Activated CD4-positive, alpha-beta memory T cell treated with anti-CD3 and anti-CD28 coated beads for 36 hours (primary cell): ENCODE results near the gene STOX1. TPM values are rescaled to one million over a fixed set of nuclear protein-coding genes. Genes with fewer than 3 reads are reported as not detected.

ENCODE experiments used
- CTCF ChIA-PET: fragments of 350-600 bp; sonication (Branson Sonifier 250); formaldehyde crosslinking; loops from one replicate; lab custom pipeline; 2021; ENCODE audit warnings: antibody characterized with exemption, inconsistent platforms; lab: Charles Lee
- POLR2A ChIA-PET: fragments of 350-600 bp; sonication (Branson Sonifier 250); formaldehyde crosslinking; loops from one replicate; lab custom pipeline; 2021; ENCODE audit warnings: antibody characterized with exemption; lab: Charles Lee
- DNase-seq: peaks from one replicate; pipeline ENCODE4 v3.0.0-alpha.2; 2020
- H3K27ac Mint-ChIP-seq: one replicate; pipeline ENCODE4 v1.8.0; 2021; ENCODE audit warnings: mixed read lengths
- H3K27me3 Mint-ChIP-seq: one replicate; pipeline ENCODE4 v1.8.0; 2021; ENCODE audit warnings: mixed read lengths
- H3K36me3 Mint-ChIP-seq: one replicate; pipeline ENCODE4 v1.8.0; 2021; ENCODE audit warnings: mixed read lengths
- H3K4me1 Mint-ChIP-seq: one replicate; pipeline ENCODE4 v1.8.0; 2021; ENCODE audit warnings: low read depth, mixed read lengths
- H3K4me3 Mint-ChIP-seq: one replicate; pipeline ENCODE4 v1.8.0; 2021; ENCODE audit warnings: mild to moderate bottlenecking, mixed read lengths
- H3K9me3 Mint-ChIP-seq: one replicate; pipeline ENCODE4 v1.8.0; 2021; ENCODE audit warnings: mixed read lengths
- intact Hi-C: fragments of 100-400 bp; cut with micrococcal nuclease; formaldehyde crosslinking; loops from one replicate; pipeline ENCODE4 v1.15.1; 2023
- total RNA-seq, 2 experiments: library from RNA; stranded (reverse); gene quantifications; one replicate each; pipeline ENCODE4 v1.2.3, GENCODE V29; 2021

Gene STOX1
- total RNA-seq, 2 experiments from 2014 or later: 0.29 to 0.36 TPM

DNA sequence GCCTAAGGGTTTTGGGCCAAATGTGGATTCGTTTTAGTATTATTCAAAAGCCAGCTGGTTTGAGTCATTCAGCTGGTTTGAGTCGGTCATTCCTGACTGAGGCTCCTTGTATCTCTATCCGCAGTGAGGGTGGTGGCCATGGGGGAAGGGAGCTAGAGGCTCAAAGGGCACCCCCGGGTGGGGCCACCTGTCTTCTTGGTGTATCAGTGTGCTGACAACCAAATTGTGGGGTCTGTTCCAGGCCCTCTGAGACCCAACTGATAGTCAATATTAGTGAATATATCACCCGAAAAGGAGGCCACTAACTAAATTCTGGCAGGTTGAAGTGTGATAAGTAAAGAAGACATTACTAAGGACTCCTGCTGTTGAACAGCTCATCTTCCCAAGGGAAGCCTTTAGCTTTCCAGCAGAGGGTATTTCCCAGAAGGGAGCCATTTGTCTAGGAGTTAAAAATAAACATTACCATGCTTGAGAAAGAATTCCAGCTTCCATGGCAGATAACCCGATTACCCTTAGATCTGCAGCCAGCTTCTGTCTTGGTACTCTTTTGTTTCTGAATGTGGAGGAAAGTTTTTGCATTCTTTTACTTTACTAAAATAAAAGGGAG is 43.9 kb downstream of the STOX1 start:
- Mint-ChIP-seq H3K4me3 (no peak overlapping the region), H3K27ac (no peak overlapping the region), H3K9me3 (peaks cover 2% of the 10 kb centered on the region), H3K27me3 (no peaks in the 10 kb centered on the region), H3K36me3 (no peaks in the 10 kb centered on the region), H3K4me1 (peaks cover 9% of the 10 kb centered on the region)
- CTCF ChIA-PET: no interaction called here
- intact Hi-C loops: no loop called here
- peak; percentile 11 for DNase-seq
- POLR2A ChIA-PET: no interaction called here

DNA sequence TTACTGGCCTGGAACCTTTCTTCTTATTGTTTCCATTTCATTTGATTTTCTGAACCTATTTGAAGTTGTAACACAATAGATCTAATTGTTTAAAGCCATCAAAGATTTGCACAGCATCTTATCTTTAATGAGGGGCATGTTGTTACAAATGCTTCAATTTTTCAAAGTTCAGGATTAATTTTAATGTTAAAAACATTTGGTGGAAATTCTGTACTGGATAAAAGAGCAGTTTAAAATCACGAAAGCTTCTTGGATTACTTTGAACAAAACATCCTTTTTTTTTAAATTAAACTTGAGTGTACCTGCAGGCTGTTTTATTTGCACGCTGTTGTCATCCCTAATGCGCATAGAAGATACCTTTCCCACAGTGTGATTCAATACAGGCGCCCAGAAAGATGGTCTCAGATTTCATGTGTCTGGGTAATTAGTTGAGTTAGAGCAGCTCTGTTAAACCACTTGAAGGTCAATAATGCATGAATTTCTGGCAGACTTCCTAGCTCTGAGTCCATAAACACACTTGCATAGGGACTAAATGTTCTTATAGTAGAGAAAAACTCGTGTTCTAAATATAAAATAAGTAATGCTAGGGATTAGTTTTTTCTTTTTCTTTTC is 44.5 kb downstream of the STOX1 start:
- peaks cover 2% of the 10 kb centered on the region for H3K9me3 Mint-ChIP-seq
- peaks cover 9% of the 10 kb centered on the region for H3K4me1 Mint-ChIP-seq
- no peaks in the 10 kb centered on the region for H3K27me3 Mint-ChIP-seq
- no peak overlapping the region for H3K27ac Mint-ChIP-seq
- CTCF ChIA-PET: no interaction called here
- no peak for DNase-seq
- POLR2A ChIA-PET: no interaction called here
- intact Hi-C loops: no loop called here
- H3K36me3 Mint-ChIP-seq: no peaks in the 10 kb centered on the region
- H3K4me3 Mint-ChIP-seq: no peak overlapping the region

DNA sequence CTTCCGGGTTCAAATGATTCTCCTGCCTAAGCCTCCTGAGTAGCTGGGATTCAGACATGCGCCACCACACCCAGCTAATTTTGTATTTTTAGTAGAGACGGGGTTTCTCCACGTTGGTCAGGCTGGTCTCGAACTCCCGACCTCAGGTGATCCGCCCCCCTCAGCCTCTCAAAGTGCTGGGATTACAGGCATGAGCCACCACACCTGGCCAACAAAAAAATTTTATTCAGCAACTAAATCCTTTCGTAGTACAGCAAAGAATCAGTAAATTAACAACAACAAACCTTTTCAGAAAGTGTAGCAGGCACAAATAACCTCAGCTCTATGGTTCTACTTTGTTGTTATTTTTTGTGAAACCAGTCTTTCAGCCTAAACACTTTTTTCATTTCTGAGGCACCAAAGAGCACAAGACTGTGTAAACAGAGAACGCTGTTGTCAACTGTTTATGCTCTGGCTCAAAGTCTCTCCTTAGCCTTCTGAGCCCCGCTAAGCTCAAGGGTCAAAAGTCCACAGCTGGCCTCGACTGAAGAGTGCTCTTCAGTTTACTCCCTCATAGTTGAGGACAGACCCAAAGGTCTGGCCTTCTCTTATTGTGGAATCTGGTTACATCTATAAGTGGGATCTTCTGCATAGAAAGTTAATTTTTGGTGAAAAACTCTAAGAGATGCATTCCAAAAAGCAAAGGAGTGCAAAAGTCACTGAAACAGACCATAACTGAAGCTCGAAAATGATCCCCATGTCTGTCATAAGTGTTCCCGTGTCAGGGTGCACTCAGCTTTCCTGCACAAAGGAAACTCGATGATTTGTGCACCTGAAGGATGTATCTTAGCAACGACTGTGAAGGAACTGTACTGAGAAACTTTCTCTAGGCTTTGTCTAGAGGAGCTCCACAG is 49.2 kb downstream of the STOX1 start:
- no peaks in the 10 kb centered on the region for H3K27me3 Mint-ChIP-seq
- DNase-seq: no peak
- ChIA-PET POLR2A (no interaction called here), CTCF (no interaction called here)
- no peak overlapping the region for H3K4me3 Mint-ChIP-seq
- no peaks in the 10 kb centered on the region for H3K9me3 Mint-ChIP-seq
- H3K36me3 Mint-ChIP-seq: no peaks in the 10 kb centered on the region
- H3K27ac Mint-ChIP-seq: no peak overlapping the region
- H3K4me1 Mint-ChIP-seq: no peaks in the 10 kb centered on the region
- intact Hi-C loops: no loop called here

DNA sequence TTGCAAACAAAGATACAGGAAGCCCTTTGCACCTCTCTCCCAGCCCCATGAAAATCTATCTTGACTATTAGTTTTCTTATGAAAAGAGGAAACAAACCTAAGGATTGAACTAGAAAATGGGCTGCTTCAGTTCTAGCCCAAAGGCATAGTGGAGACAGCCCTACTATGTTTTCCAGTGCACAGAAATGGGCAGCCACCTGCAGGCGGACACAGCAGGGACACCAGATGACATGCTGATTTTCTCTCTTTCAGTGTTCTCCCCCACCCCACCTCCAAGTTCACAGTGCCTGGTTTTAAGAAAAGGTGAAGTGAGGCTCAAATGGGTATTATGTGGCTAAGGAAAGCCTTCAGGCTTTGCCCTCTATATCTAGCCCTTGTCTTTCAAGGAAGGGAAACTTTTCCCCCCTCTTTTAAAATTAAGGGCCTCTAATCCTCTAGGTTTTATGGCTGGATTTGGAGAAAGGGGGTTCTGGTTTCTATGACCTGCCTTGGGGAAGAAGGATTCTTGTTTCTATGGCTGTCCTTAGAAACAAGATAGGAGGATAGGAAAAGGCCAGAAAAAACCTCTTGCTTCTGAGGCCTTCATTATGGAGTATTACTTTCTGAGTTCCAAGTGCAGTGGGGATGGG is 50.3 kb downstream of the STOX1 start:
- H3K36me3 Mint-ChIP-seq: no peaks in the 10 kb centered on the region
- H3K4me1 Mint-ChIP-seq: no peaks in the 10 kb centered on the region
- POLR2A ChIA-PET: no interaction called here
- H3K27ac Mint-ChIP-seq: no peak overlapping the region
- CTCF ChIA-PET: no interaction called here
- intact Hi-C loops: no loop called here
- no peaks in the 10 kb centered on the region for H3K9me3 Mint-ChIP-seq
- DNase-seq: no peak
- H3K4me3 Mint-ChIP-seq: no peak overlapping the region
- no peaks in the 10 kb centered on the region for H3K27me3 Mint-ChIP-seq

DNA sequence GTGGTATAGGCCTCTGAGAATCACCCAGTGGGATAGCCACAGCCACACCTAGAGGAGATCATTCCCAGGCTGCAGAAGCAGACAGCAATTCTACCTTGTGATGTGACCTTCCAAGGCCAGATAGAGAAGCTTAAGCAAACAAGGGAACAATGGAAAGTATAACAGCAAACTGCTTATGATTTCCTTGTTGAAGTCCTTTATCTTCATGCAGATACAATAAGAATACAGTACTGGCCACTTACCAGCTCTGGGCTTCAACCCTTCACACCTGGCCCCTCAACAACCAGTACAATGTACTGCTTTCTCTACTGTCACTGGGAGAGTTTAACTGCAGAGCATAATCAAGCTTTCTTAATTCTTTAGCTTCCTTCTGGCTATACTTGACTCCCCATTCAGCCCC is 51.2 kb downstream of the STOX1 start:
- POLR2A ChIA-PET: no interaction called here
- no peaks in the 10 kb centered on the region for H3K27me3 Mint-ChIP-seq
- no peak for DNase-seq
- H3K4me1 Mint-ChIP-seq: no peaks in the 10 kb centered on the region
- CTCF ChIA-PET: no interaction called here
- no peak overlapping the region for H3K4me3 Mint-ChIP-seq
- no peak overlapping the region for H3K27ac Mint-ChIP-seq
- H3K9me3 Mint-ChIP-seq: no peaks in the 10 kb centered on the region
- intact Hi-C loops: no loop called here
- H3K36me3 Mint-ChIP-seq: no peaks in the 10 kb centered on the region

DNA sequence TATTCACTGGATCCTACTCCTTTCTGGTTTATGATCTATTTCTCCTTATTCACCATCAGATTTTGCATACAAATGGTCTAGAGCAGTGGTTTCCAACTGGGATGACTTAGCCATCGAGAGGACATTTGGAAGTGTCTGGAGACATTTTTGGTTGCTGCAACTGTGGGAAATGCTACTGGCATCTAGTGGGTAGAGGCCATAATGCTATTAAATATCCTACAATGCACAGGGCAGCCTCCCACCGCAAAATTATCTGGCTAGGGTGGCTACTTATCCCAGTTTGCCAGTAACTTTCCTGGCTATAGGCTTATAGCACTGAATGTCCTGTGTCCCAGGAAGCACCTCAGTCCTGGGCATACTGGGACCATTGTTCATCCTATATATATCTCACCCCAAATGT is 52.3 kb downstream of the STOX1 start:
- Mint-ChIP-seq H3K4me1 (no peaks in the 10 kb centered on the region), H3K9me3 (no peaks in the 10 kb centered on the region), H3K4me3 (no peak overlapping the region), H3K27me3 (no peaks in the 10 kb centered on the region), H3K27ac (no peak overlapping the region), H3K36me3 (no peaks in the 10 kb centered on the region)
- ChIA-PET POLR2A (no interaction called here), CTCF (no interaction called here)
- intact Hi-C loops: no loop called here
- DNase-seq: no peak

DNA sequence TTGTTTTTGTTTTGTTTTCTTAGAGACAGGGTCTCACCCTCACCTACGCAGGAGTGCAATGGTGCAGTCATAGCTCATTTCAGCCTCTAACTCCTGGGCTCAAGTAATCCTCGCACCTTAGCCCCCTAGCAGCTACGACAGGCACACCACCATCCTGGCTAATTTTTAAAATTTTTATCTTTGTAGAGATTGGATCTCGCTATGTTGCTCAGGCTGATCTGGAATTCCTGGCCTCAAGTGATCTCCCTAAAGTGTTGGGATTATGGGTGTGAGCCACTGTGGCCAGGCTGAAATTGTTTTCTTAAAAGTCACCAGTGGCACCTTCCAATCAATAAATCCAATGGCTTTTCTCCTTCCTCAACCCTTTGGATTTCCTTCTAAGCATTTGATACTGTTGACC is 52.9 kb downstream of the STOX1 start:
- intact Hi-C loops: no loop called here
- no peaks in the 10 kb centered on the region for H3K9me3 Mint-ChIP-seq
- H3K4me1 Mint-ChIP-seq: no peaks in the 10 kb centered on the region
- CTCF ChIA-PET: no interaction called here
- no peaks in the 10 kb centered on the region for H3K27me3 Mint-ChIP-seq
- POLR2A ChIA-PET: no interaction called here
- no peak for DNase-seq
- H3K4me3 Mint-ChIP-seq: no peak overlapping the region
- H3K27ac Mint-ChIP-seq: no peak overlapping the region
- no peaks in the 10 kb centered on the region for H3K36me3 Mint-ChIP-seq

DNA sequence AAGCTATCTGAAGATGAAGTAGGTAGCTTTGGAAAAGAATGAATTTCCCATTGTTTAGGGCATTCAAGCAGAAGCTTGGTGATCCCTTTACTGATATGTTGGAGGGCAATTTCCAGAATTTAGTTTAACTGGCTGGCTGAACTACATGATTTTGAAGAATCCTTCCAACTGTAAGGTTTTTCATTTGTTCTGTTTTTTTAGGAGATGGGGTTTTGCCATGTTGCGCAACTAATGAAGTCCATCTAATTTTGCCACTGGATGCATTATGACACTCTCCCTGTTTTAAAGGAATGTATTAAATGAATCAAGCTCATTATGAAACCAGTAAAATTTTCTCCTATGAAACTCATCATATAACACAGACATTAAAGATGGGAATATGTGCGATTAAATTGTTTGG is 67.7 kb downstream of the STOX1 start:
- DNase-seq: no peak
- Mint-ChIP-seq H3K27ac (no peak overlapping the region), H3K4me1 (peaks cover 4% of the 10 kb centered on the region), H3K36me3 (no peaks in the 10 kb centered on the region), H3K9me3 (no peaks in the 10 kb centered on the region), H3K27me3 (no peaks in the 10 kb centered on the region), H3K4me3 (no peak overlapping the region)
- CTCF ChIA-PET: interaction anchor here (2.5 kb wide), 1 partner anchor 68 kb away, joined by 8 read pairs; the partner anchor contains the start of gene STOX1
- intact Hi-C loops: loop anchor here (10.0 kb wide), 2 partner anchors 100 to 680 kb away; no protein-coding TSS in a partner anchor
- POLR2A ChIA-PET: no interaction called here

DNA sequence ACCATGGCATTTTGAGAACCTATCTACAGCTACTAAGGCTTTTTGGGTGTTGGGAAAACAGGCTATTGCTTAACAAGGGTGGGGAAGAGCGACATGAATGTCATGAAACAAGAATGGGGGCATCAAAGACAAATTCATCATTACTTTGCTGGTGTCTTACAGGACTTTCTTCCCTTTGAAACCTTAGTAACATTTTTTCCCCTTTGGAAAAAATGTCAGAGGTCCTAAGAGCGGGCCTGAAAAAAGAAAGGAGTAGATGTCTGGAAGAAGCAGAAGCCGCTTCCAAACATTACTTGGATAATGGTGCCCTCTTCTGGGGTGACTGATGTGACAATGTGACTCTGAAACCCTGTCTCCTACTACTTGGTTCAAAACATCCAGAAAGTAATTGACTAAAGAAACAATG is 70.0 kb downstream of the STOX1 start:
- H3K27ac Mint-ChIP-seq: no peak overlapping the region
- H3K4me1 Mint-ChIP-seq: peaks cover 18% of the 10 kb centered on the region
- no peak overlapping the region for H3K4me3 Mint-ChIP-seq
- peaks cover 5% of the 10 kb centered on the region for H3K36me3 Mint-ChIP-seq
- ChIA-PET CTCF (interaction anchor here (0.6 to 1.0 kb wide), 4 partner anchors 27 to 685 kb away, joined by 3 read pairs; no protein-coding TSS in a partner anchor), POLR2A (no interaction called here)
- H3K9me3 Mint-ChIP-seq: no peaks in the 10 kb centered on the region
- peak; percentile 45 for DNase-seq
- H3K27me3 Mint-ChIP-seq: no peaks in the 10 kb centered on the region
- intact Hi-C loops: loop anchor here (10.0 kb wide), 2 partner anchors 103 to 683 kb away; no protein-coding TSS in a partner anchor

DNA sequence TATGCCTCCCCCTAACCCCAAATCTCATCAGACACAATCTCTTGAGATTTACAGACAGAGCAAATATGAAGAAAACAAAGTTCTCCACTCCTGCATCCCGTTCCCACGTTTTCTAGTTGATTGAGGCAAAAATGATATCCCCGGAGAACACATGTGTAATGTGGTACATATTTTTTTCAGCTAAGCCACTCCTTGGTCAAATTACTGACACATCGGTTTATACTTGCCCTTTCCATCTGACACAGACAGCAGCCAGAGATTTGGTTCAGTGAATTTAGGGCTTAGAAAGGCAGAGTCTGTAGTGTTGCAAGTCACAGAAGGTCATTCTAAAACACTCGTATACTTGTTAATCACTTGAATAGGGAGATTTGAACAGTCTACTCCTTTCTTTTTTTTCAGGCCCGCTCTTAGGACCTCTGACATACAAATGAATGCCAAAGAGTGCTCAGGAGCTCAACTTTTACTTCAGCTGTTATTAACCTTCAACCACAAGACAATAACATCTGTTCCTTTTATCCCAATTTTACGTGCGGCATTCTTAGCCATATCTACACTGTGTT is 71.9 kb downstream of the STOX1 start:
- H3K27me3 Mint-ChIP-seq: no peaks in the 10 kb centered on the region
- CTCF ChIA-PET: interaction anchor here (1.0 to 2.8 kb wide), 4 partner anchors 57 to 492 kb away, joined by 3 to 13 read pairs (median 6); partner anchors contain the start of genes DDX21, RUFY2 and STOX1
- H3K36me3 Mint-ChIP-seq: peaks cover 13% of the 10 kb centered on the region
- intact Hi-C loops: loop anchor here (2.0 to 10.0 kb wide), 3 partner anchors 104 to 684 kb away; no protein-coding TSS in a partner anchor
- H3K4me3 Mint-ChIP-seq: no peak overlapping the region
- H3K9me3 Mint-ChIP-seq: no peaks in the 10 kb centered on the region
- no peak for DNase-seq
- peaks cover 30% of the 10 kb centered on the region for H3K4me1 Mint-ChIP-seq
- H3K27ac Mint-ChIP-seq: peak overlapping the region; percentile 97
- POLR2A ChIA-PET: interaction anchor here (0.5 to 2.5 kb wide), 3 partner anchors 57 to 567 kb away, joined by 5 to 15 read pairs (median 11); partner anchors contain the start of genes DDX21, HNRNPH3 and PBLD

DNA sequence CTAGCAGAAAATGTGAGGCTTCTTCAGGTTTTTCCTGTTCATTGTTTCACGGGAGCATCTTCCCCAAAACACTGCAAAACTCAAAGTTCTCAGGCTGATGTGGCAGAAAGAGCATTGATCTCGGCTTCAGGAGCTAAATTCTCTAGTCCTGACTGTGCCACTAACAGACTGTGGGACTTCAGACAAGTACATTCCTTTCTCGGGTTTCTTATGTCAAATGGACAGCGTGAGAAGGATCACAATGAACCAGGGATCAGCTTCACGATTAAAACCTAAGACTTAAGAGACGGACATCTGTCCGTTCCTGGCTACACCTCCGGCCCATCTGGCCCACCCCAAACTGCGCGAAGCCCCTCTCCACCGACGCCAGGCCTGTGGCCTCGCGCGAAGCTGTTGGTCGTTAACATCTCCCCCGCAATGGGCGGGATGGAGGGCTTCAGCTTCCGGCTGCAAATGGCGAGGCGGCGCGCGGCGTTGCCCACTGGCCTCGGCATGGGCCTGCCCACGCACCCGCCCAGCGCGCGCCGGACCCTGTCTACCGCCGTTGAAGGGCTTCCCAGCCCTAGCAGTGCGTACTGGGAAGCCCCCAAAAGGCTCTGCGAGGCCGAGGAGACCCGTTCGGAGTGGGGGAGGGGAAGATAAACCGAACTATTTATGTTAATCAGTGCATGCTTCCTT is 73.2 kb downstream of the STOX1 start:
- peak overlapping the region; percentile 95 for H3K4me3 Mint-ChIP-seq
- H3K27me3 Mint-ChIP-seq: no peaks in the 10 kb centered on the region
- peak overlapping the region; percentile 97 for H3K27ac Mint-ChIP-seq
- no peaks in the 10 kb centered on the region for H3K9me3 Mint-ChIP-seq
- ChIA-PET CTCF (interaction anchor here (0.6 to 2.8 kb wide), 6 partner anchors 10 to 494 kb away, joined by 3 to 13 read pairs (median 4); partner anchors contain the start of genes DDX21, RUFY2 and STOX1), POLR2A (interaction anchor here (0.6 to 2.5 kb wide), 9 partner anchors 34 to 568 kb away, joined by 3 to 15 read pairs (median 4); partner anchors contain the start of genes DDX21, HNRNPH3, PBLD and SRGN)
- peaks cover 41% of the 10 kb centered on the region for H3K4me1 Mint-ChIP-seq
- intact Hi-C loops: loop anchor here (1.0 to 2.0 kb wide), 8 partner anchors 30 to 568 kb away; partner anchors contain the start of genes CCAR1, DDX21, DNA2 and HNRNPH3
- peaks cover 14% of the 10 kb centered on the region for H3K36me3 Mint-ChIP-seq
- no peak for DNase-seq
